ENCODE results near the gene PPP6R1. TPM values are rescaled to one million over a fixed set of nuclear protein-coding genes. Genes with fewer than 3 reads are reported as not detected.

PPP6R1 gene
- total RNA-seq, 1 experiment from 2014 or later, result 79.7 TPM

DNA sequence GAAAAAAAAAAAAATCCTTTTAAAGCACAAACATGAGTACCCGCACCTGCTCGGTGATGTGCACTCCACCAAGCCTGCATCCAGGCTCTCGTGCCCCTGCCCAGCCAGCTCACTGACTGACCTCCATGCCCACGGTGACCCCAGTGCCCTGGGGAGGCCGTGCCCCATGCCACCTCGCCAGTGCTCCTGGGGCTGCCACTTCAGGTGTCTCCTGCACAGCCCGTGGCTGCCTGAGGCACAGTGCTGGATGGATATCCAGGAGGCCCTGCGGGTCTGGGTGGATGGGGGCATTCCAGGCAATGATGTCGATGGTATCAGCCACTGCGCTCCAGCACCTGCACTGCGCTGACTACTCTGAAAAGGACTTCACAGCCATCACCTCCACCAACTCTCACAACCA is 9.0 kb downstream of the PPP6R1 start:
- Histone ChIP-seq H3K56ac (ENCODE audit: insufficient read length, low read depth, low read length) (no peak overlapping the region), H3K4ac (ENCODE audit: low read depth, low read length) (no peak overlapping the region), H3K23ac (ENCODE audit: insufficient read length, low read depth, low read length) (no peak overlapping the region), H3K27me3 (ENCODE audit: insufficient read depth, low read length) (no peaks in the 10 kb centered on the region), H3T11ph (ENCODE audit: low read length) (no peak overlapping the region), H3K4me2 (ENCODE audit: insufficient read depth, insufficient read length, low read length) (no peak overlapping the region), H3K14ac (ENCODE audit: insufficient read depth, low read length) (no peak overlapping the region), H4K5ac (ENCODE audit: insufficient read length, low read depth, low read length) (no peak overlapping the region), H2BK20ac (ENCODE audit: low read depth, low read length, poor library complexity, severe bottlenecking) (no peak overlapping the region), H2BK120ac (ENCODE audit: low read depth, low read length, poor library complexity, severe bottlenecking) (no peak overlapping the region), H2AFZ (ENCODE audit: low read length) (no peak overlapping the region), H3K27ac (ENCODE audit: insufficient read length, low read depth, low read length) (no peak overlapping the region), H4K20me1 (ENCODE audit: control insufficient read depth, insufficient read depth, insufficient read length) (no peaks in the 10 kb centered on the region), H2BK12ac (ENCODE audit: insufficient read length, low read depth, low read length) (no peak overlapping the region), H2BK5ac (ENCODE audit: insufficient read length, low read length) (no peak overlapping the region), H3K79me1 (ENCODE audit: insufficient read depth, low read depth, low read length, poor library complexity, severe bottlenecking) (peaks cover 2% of the 10 kb centered on the region), H2BK15ac (ENCODE audit: low read depth, low read length) (no peak overlapping the region), H3K18ac (ENCODE audit: insufficient read length, low read depth, low read length) (no peak overlapping the region), H3K4me1 (ENCODE audit: insufficient read depth, low read length) (peaks cover 4% of the 10 kb centered on the region; the same call in 1 of the 2 replicates), H2AK5ac (ENCODE audit: insufficient read length, low read length) (no peak overlapping the region), H4K8ac (replicated peaks; ENCODE audit: insufficient read length, low read depth, low read length) (no peak overlapping the region), H3K23me2 (ENCODE audit: insufficient read length, low read depth, low read length, poor library complexity, severe bottlenecking) (no peaks in the 10 kb centered on the region), H3K79me2 (ENCODE audit: insufficient read depth, low read length) (peaks cover 28% of the 10 kb centered on the region; the same call in 1 of the 2 replicates), H3K9ac (ENCODE audit: extremely low read depth, insufficient read length, low read length) (no peak overlapping the region), H4K91ac (ENCODE audit: insufficient read length, low read depth, low read length) (no peak overlapping the region), H3K9me3 (ENCODE audit: control insufficient read depth, low read depth, low read length) (no peaks in the 10 kb centered on the region)
- Mint-ChIP-seq H3K27me3 (ENCODE audit: low read depth) (no peaks in the 10 kb centered on the region; the same call in 1 of the 2 replicates), H3K27ac (no peak overlapping the region), H3K4me1 (peaks cover 11 to 18% of the 10 kb centered on the region in 2 experiments), H3K36me3 (ENCODE audit: insufficient read depth in 1 of 3, low read depth in 3 of 3) (peaks cover 2 to 20% (median 16%) of the 10 kb centered on the region in 3 experiments; a peak in 6 of 7 replicates), H3K4me3 (no peak overlapping the region), H3K9me3 (no peaks in the 10 kb centered on the region)
- TF ChIP-seq, protein P1, sequence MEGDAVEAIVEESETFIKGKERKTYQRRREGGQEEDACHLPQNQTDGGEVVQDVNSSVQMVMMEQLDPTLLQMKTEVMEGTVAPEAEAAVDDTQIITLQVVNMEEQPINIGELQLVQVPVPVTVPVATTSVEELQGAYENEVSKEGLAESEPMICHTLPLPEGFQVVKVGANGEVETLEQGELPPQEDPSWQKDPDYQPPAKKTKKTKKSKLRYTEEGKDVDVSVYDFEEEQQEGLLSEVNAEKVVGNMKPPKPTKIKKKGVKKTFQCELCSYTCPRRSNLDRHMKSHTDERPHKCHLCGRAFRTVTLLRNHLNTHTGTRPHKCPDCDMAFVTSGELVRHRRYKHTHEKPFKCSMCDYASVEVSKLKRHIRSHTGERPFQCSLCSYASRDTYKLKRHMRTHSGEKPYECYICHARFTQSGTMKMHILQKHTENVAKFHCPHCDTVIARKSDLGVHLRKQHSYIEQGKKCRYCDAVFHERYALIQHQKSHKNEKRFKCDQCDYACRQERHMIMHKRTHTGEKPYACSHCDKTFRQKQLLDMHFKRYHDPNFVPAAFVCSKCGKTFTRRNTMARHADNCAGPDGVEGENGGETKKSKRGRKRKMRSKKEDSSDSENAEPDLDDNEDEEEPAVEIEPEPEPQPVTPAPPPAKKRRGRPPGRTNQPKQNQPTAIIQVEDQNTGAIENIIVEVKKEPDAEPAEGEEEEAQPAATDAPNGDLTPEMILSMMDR (conservative IDR thresholded peaks at IDR 0.05), result no peak
- no peak for DNase-seq
- WGBS (ENCODE audit: extremely low coverage, insufficient read length, low lambda C conversion rate), result no CpG with 5 or more reads among the region's 11 CpGs

All from H9 (cell line).